H9 (cell line): Measurements from ENCODE around the gene KRT80. TPM values are rescaled to one million over a fixed set of nuclear protein-coding genes. Genes with fewer than 3 reads are reported as not detected.

Experiments used
- DNase-seq: peaks from one replicate; pipeline ENCODE4 v3.0.0-alpha.2; 2017
- H2AFZ ChIP-seq: one replicate; pipeline ENCODE4 v1.6.1; 2013; ENCODE audit warnings: mild to moderate bottlenecking, low read length, control low read depth, moderate library complexity
- H2AK5ac ChIP-seq: 2 replicates; pipeline ENCODE4 v1.6.1; 2013; ENCODE audit warnings: low read length, control low read depth, mixed read lengths; ENCODE audit not compliant: insufficient read length
- H2BK120ac ChIP-seq: one replicate; pipeline ENCODE4 v1.6.1; 2013; ENCODE audit warnings: low read depth, mild to moderate bottlenecking, low read length, control low read depth, inconsistent platforms; ENCODE audit not compliant: poor library complexity, severe bottlenecking
- H2BK12ac ChIP-seq: 2 replicates; pipeline ENCODE4 v1.6.1; 2013; ENCODE audit warnings: low read length, control low read depth, mixed read lengths, low read depth; ENCODE audit not compliant: insufficient read length
- H2BK15ac ChIP-seq: 2 replicates; pipeline ENCODE4 v1.6.1; 2013; ENCODE audit warnings: low read depth, low read length, control low read depth
- H2BK20ac ChIP-seq: one replicate; pipeline ENCODE4 v1.6.1; 2013; ENCODE audit warnings: low read depth, mild to moderate bottlenecking, low read length, control low read depth, inconsistent platforms; ENCODE audit not compliant: poor library complexity, severe bottlenecking
- H2BK5ac ChIP-seq: 2 replicates; pipeline ENCODE4 v1.6.1; 2013; ENCODE audit warnings: low read length, control low read depth, mixed read lengths; ENCODE audit not compliant: insufficient read length
- H3K14ac ChIP-seq: 2 replicates; pipeline ENCODE4 v1.6.1; 2013; ENCODE audit warnings: low read length, control low read depth; ENCODE audit not compliant: insufficient read depth
- H3K18ac ChIP-seq: 2 replicates; pipeline ENCODE4 v1.6.1; 2013; ENCODE audit warnings: low read depth, mild to moderate bottlenecking, mixed read lengths, low read length, control low read depth; ENCODE audit not compliant: insufficient read length
- H3K23ac ChIP-seq: 2 replicates; pipeline ENCODE4 v1.6.1; 2013; ENCODE audit warnings: low read length, control low read depth, mixed read lengths, low read depth; ENCODE audit not compliant: insufficient read length
- H3K23me2 ChIP-seq: 2 replicates; pipeline ENCODE4 v1.6.1; 2013; ENCODE audit warnings: low read depth, mild to moderate bottlenecking, mixed read lengths, low read length, control low read depth; ENCODE audit not compliant: insufficient read length, poor library complexity, severe bottlenecking
- H3K27ac ChIP-seq: 2 replicates; pipeline ENCODE4 v1.5.1; 2013; ENCODE audit warnings: low read length, control low read depth, mixed read lengths, low read depth; ENCODE audit not compliant: insufficient read length
- H3K27me3 ChIP-seq: 2 replicates; pipeline ENCODE4 v1.6.1; 2013; ENCODE audit warnings: low read length, control low read depth, inconsistent platforms; ENCODE audit not compliant: insufficient read depth
- H3K4ac ChIP-seq: 2 replicates; pipeline ENCODE4 v1.6.1; 2013; ENCODE audit warnings: low read depth, mild to moderate bottlenecking, control low read depth, inconsistent platforms, low read length, moderate library complexity
- H3K4me1 ChIP-seq: 2 replicates; pipeline ENCODE4 v1.6.1; 2013; ENCODE audit warnings: low read length, control low read depth, inconsistent platforms; ENCODE audit not compliant: insufficient read depth
- H3K4me2 ChIP-seq: 2 replicates; pipeline ENCODE4 v1.6.1; 2013; ENCODE audit warnings: low read length, control low read depth, mixed read lengths; ENCODE audit not compliant: insufficient read length, insufficient read depth
- H3K56ac ChIP-seq: 2 replicates; pipeline ENCODE4 v1.6.1; 2013; ENCODE audit warnings: low read depth, mild to moderate bottlenecking, mixed read lengths, low read length, control low read depth; ENCODE audit not compliant: insufficient read length
- H3K79me1 ChIP-seq: 2 replicates; pipeline ENCODE4 v1.6.1; 2013; ENCODE audit warnings: low read depth, mild to moderate bottlenecking, moderate library complexity, low read length, control low read depth, inconsistent platforms; ENCODE audit not compliant: insufficient read depth, poor library complexity, severe bottlenecking
- H3K79me2 ChIP-seq: 2 replicates; pipeline ENCODE4 v1.6.1; 2013; ENCODE audit warnings: low read length, control low read depth, inconsistent platforms; ENCODE audit not compliant: insufficient read depth
- H3K9ac ChIP-seq: 2 replicates; pipeline ENCODE4 v1.6.1; 2013; ENCODE audit warnings: low read length, control low read depth, mixed read lengths; ENCODE audit not compliant: insufficient read length; ENCODE audit errors: extremely low read depth
- H3K9me3 ChIP-seq: one replicate; pipeline ENCODE4 v1.6.1; 2013; ENCODE audit warnings: low read depth, low read length, inconsistent platforms; ENCODE audit not compliant: control insufficient read depth
- H3T11ph ChIP-seq: one replicate; pipeline ENCODE4 v1.6.1; 2013; ENCODE audit warnings: mild to moderate bottlenecking, low read length, control low read depth, inconsistent platforms
- H4K20me1 ChIP-seq: one replicate; pipeline ENCODE4 v1.6.1; 2013; ENCODE audit not compliant: control insufficient read depth, insufficient read length, insufficient read depth
- H4K5ac ChIP-seq: 2 replicates; pipeline ENCODE4 v1.6.1; 2013; ENCODE audit warnings: low read depth, mild to moderate bottlenecking, mixed read lengths, low read length, control low read depth; ENCODE audit not compliant: insufficient read length
- H4K8ac ChIP-seq: replicated peaks from 2 replicates; pipeline ENCODE4 v1.6.1; 2013; ENCODE audit warnings: low read length, control low read depth, mixed read lengths, low read depth; ENCODE audit not compliant: insufficient read length
- H4K91ac ChIP-seq: 2 replicates; pipeline ENCODE4 v1.6.1; 2013; ENCODE audit warnings: low read depth, mild to moderate bottlenecking, moderate library complexity, mixed read lengths, low read length, control low read depth; ENCODE audit not compliant: insufficient read length
- H3K27ac Mint-ChIP-seq, 3 experiments: 2 replicates in 2 of 3; 3 replicates in 1 of 3; pipeline ENCODE4 v1.8.0; 2020 to 2021; ENCODE audit warnings: mixed read lengths in 3 of 3, mild to moderate bottlenecking in 1 of 3, moderate library complexity in 1 of 3
- H3K27me3 Mint-ChIP-seq: 2 replicates; pipeline ENCODE4 v1.8.0; 2021; ENCODE audit warnings: low read depth, mild to moderate bottlenecking, moderate library complexity, mixed read lengths
- H3K36me3 Mint-ChIP-seq, 3 experiments: 2 replicates in 2 of 3; 3 replicates in 1 of 3; pipeline ENCODE4 v1.8.0; 2020 to 2021; ENCODE audit warnings: low read depth in 3 of 3, mixed read lengths in 3 of 3; ENCODE audit not compliant: insufficient read depth in 1 of 3
- H3K4me1 Mint-ChIP-seq, 2 experiments: 2 replicates each; pipeline ENCODE4 v1.8.0; 2020; ENCODE audit warnings: mixed read lengths in 2 of 2
- H3K4me3 Mint-ChIP-seq, 2 experiments: 2 replicates in 1 of 2; 3 replicates in 1 of 2; pipeline ENCODE4 v1.8.0; 2020 to 2021; ENCODE audit warnings: mild to moderate bottlenecking in 2 of 2, mixed read lengths in 2 of 2, moderate library complexity in 1 of 2
- H3K9me3 Mint-ChIP-seq, 2 experiments: 2 replicates in 1 of 2; 3 replicates in 1 of 2; pipeline ENCODE4 v1.8.0; 2020; ENCODE audit warnings: mild to moderate bottlenecking in 2 of 2, mixed read lengths in 2 of 2, moderate library complexity in 1 of 2
- CTCF ChIP-seq: fragments of 200-600 bp; sonication (generic); conservative IDR thresholded peaks from 3 replicates; pipeline ENCODE4 v1.8.0; 2021; ENCODE audit warnings: antibody characterized with exemption, mild to moderate bottlenecking
- WGBS: extraction: QIAGEN DNeasy Blood & Tissue Kit; methylation state at CpG from one replicate; pipeline ENCODE4 v1.1.7; 2013; ENCODE audit warnings: missing lambda C conversion rate, low lambda C conversion rate, mixed read lengths; ENCODE audit not compliant: insufficient read length; ENCODE audit errors: extremely low coverage; 5-methylcytosine and 5-hydroxymethylcytosine counted together
- total RNA-seq: library from RNA; stranded (reverse); gene quantifications from 2 replicates; pipeline ENCODE4 v1.2.1, GENCODE V29; 2021

KRT80 gene
- total RNA-seq, 1 experiment from 2014 or later: not detected

GRCh38 chr12:52155048-52155868, 36.6 kb downstream of the KRT80 start:
- Mint-ChIP-seq H3K36me3 (no peaks in the 10 kb centered on the region), H3K4me1 (peaks cover 4 to 12% of the 10 kb centered on the region in 2 experiments), H3K27ac (no peak overlapping the region; a peak in 1 of 7 replicates), H3K4me3 (no peak overlapping the region), H3K27me3 (peaks cover 6% of the 10 kb centered on the region), H3K9me3 (peaks cover 0 to 3% of the 10 kb centered on the region in 2 experiments; a peak in 3 of 5 replicates)
- Histone ChIP-seq H3K4me1 (no peaks in the 10 kb centered on the region), H3K4ac (no peak overlapping the region), H4K5ac (no peak overlapping the region), H2BK12ac (no peak overlapping the region), H3K9me3 (no peaks in the 10 kb centered on the region), H3K56ac (no peak overlapping the region), H2AFZ (no peak overlapping the region), H3K4me2 (no peak overlapping the region), H2BK120ac (no peak overlapping the region), H2AK5ac (no peak overlapping the region), H3K79me1 (no peaks in the 10 kb centered on the region), H3K79me2 (no peaks in the 10 kb centered on the region), H4K20me1 (no peaks in the 10 kb centered on the region), H3K14ac (no peak overlapping the region), H3K27me3 (no peaks in the 10 kb centered on the region), H3K18ac (no peak overlapping the region), H3K23me2 (no peaks in the 10 kb centered on the region), H4K8ac (no peak overlapping the region), H3T11ph (no peak overlapping the region), H3K9ac (no peak overlapping the region), H2BK5ac (no peak overlapping the region), H2BK20ac (no peak overlapping the region), H2BK15ac (no peak overlapping the region), H4K91ac (no peak overlapping the region), H3K23ac (no peak overlapping the region), H3K27ac (no peak overlapping the region)
- TF ChIP-seq CTCF: no peak
- DNase-seq: peak; percentile 32
- no CpG with 5 or more reads among the region's 8 CpGs for WGBS
